ENCODE data around the gene NIPSNAP2.
"Not testable (repeated sequence)": the region's sequence is repeated elsewhere in the genome, so short reads cannot be mapped to it uniquely, and the experiment has no call there.

NIPSNAP2 gene

GRCh38 chr7:56046721-56047445, 82.5 kb downstream of the NIPSNAP2 start:
- DNase-seq (ENCODE audit: low read depth in 3 of 3), result no peak

- not testable (repeated sequence) for DNase-seq (ENCODE audit: low read depth in 3 of 3)
These were observed 83.2 kb downstream of the NIPSNAP2 start for GRCh38 chr7:56047446-56048116.

GRCh38 chr7:56048245-56048644, 83.9 kb downstream of the NIPSNAP2 start:
- DNase-seq (ENCODE audit: low read depth in 3 of 3), result no peak

GRCh38 chr7:56048763-56049162, 84.4 kb downstream of the NIPSNAP2 start:
- not testable (repeated sequence) for DNase-seq (ENCODE audit: low read depth in 3 of 3)
